Measurements from ENCODE around the gene PRCC. TPM values are rescaled to one million over a fixed set of nuclear protein-coding genes. Genes with fewer than 3 reads are reported as not detected.

The PRCC gene
- total and polyA plus RNA-seq, 2 of the 13 experiments (the other 11 are each of a cell fraction or from before 2014, with no cell fraction given): 24.2 to 40.5 TPM

DNA sequence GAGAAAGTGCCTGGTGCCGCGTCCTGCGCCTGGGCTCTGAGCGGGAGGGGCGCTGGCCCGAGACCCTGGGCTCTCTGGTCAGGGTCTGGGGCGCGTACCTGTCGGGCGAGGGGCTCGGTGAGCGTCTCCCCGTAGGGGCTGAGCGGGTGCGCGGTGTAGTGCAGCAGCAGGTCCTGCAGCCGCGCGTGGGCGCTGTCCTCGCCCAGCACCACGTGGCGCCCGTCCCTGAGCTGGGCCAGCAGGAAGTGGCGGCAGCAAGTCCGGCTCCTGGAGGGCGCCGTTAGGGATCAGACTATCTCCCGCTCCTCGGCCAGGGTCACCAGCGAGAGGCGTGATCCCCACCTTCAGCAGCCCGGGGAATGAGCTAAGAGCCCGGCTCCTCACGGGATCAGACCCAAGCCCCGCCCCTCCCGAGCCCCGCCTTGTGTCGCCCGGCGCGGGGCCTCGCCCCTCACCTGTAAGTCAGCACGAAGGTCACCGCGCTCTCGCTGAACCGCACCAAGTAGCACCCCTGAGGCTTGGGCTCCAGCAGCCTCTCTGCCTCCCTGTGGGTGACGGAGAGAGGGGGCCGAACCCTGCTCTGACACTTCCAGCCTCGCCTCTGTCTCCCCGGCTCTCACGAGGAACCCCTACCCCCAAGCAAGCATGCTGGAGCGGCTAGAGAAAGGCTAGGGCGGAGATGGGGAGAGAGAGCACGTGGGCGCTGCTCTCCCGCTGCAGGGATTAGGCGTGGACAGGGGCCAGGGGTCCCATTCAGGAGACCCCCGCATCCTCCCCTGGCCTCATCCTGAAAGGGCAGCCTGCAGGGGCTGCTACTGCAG, 46.6 kb downstream of the PRCC start (continued):
- TF ChIP-seq FOXC1 (CRISPR knock-in tag; IDR thresholded peaks at IDR 0.05; ENCODE audit: borderline replicate concordance): peak; percentile 92; the same call in 1 of the 2 replicates
- TF ChIP-seq ZNF20 (CRISPR knock-in tag; IDR thresholded peaks at IDR 0.05): no peak
- peak; percentile 50; the same call in 1 of the 2 replicates for TF ChIP-seq MYNN (CRISPR knock-in tag; IDR thresholded peaks at IDR 0.05; ENCODE audit: low read depth)
- peak; percentile 86 for TF ChIP-seq SALL1 (CRISPR knock-in tag; IDR thresholded peaks at IDR 0.05)
- peak; percentile 92 for TF ChIP-seq ZNF709 (CRISPR knock-in tag; IDR thresholded peaks at IDR 0.05)
- TF ChIP-seq ATF1 (CRISPR knock-in tag; IDR thresholded peaks at IDR 0.05): no peak
- TF ChIP-seq ZBTB42 (CRISPR knock-in tag; IDR thresholded peaks at IDR 0.05): peak; percentile 65; the same call in 1 of the 2 replicates
- no peak for TF ChIP-seq U2AF2 (IDR thresholded peaks at IDR 0.05; ENCODE audit: low read depth, low read length)
- no peak for TF ChIP-seq MAFK (conservative IDR thresholded peaks at IDR 0.05 in 1 of 2, IDR thresholded peaks at IDR 0.05 in 1 of 2; ENCODE audit: low read length in 2 of 2)
- TF ChIP-seq SOX13 (IDR thresholded peaks at IDR 0.05): no peak
- peak in 1 of 2 experiments; percentile 36; a peak in 1 of 4 replicates for TF ChIP-seq SOX13 (CRISPR knock-in tag; conservative IDR thresholded peaks at IDR 0.05 in 1 of 2, IDR thresholded peaks at IDR 0.05 in 1 of 2)
- TF ChIP-seq ZNF644 (CRISPR knock-in tag; IDR thresholded peaks at IDR 0.05; ENCODE audit: low read depth): no peak
- TF ChIP-seq, protein P1, sequence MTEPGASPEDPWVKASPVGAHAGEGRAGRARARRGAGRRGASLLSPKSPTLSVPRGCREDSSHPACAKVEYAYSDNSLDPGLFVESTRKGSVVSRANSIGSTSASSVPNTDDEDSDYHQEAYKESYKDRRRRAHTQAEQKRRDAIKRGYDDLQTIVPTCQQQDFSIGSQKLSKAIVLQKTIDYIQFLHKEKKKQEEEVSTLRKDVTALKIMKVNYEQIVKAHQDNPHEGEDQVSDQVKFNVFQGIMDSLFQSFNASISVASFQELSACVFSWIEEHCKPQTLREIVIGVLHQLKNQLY (CRISPR knock-in tag; IDR thresholded peaks at IDR 0.05): peak; percentile 50; the same call in 1 of the 2 replicates
- TF ChIP-seq ZBTB21 (CRISPR knock-in tag; IDR thresholded peaks at IDR 0.05): no peak
- TF ChIP-seq TAF15 (IDR thresholded peaks at IDR 0.05; ENCODE audit: low read depth, low read length, poor library complexity, severe bottlenecking): no peak
- no peak for TF ChIP-seq HMG20A (CRISPR knock-in tag; IDR thresholded peaks at IDR 0.05; ENCODE audit: borderline replicate concordance)
- TF ChIP-seq, protein P2, sequence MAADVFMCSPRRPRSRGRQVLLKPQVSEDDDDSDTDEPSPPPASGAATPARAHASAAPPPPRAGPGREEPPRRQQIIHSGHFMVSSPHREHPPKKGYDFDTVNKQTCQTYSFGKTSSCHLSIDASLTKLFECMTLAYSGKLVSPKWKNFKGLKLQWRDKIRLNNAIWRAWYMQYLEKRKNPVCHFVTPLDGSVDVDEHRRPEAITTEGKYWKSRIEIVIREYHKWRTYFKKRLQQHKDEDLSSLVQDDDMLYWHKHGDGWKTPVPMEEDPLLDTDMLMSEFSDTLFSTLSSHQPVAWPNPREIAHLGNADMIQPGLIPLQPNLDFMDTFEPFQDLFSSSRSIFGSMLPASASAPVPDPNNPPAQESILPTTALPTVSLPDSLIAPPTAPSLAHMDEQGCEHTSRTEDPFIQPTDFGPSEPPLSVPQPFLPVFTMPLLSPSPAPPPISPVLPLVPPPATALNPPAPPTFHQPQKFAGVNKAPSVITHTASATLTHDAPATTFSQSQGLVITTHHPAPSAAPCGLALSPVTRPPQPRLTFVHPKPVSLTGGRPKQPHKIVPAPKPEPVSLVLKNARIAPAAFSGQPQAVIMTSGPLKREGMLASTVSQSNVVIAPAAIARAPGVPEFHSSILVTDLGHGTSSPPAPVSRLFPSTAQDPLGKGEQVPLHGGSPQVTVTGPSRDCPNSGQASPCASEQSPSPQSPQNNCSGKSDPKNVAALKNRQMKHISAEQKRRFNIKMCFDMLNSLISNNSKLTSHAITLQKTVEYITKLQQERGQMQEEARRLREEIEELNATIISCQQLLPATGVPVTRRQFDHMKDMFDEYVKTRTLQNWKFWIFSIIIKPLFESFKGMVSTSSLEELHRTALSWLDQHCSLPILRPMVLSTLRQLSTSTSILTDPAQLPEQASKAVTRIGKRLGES (CRISPR knock-in tag; IDR thresholded peaks at IDR 0.05; ENCODE audit: borderline replicate concordance): peak; percentile 59; the same call in 1 of the 2 replicates
- TF ChIP-seq ARNT (IDR thresholded peaks at IDR 0.05): no peak
- TF ChIP-seq KLF12 (CRISPR knock-in tag; IDR thresholded peaks at IDR 0.05; ENCODE audit: borderline replicate concordance): peak; percentile 82; the same call in 1 of the 2 replicates
- TF ChIP-seq CREB1 (IDR thresholded peaks at IDR 0.05): no peak
- no peak for TF ChIP-seq CREB1 (CRISPR knock-in tag; IDR thresholded peaks at IDR 0.05)
- TF ChIP-seq WIZ (CRISPR knock-in tag; IDR thresholded peaks at IDR 0.05): peak; percentile 76; the same call in 1 of the 2 replicates
- TF ChIP-seq, protein P3, sequence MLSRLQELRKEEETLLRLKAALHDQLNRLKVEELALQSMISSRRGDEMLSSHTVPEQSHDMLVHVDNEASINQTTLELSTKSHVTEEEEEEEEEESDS (CRISPR knock-in tag; IDR thresholded peaks at IDR 0.05; ENCODE audit: borderline replicate concordance): no peak
- peak; percentile 73; the same call in 1 of the 2 replicates for TF ChIP-seq ZNF563 (CRISPR knock-in tag; IDR thresholded peaks at IDR 0.05)
- peak; percentile 68 for TF ChIP-seq RBFOX2 (IDR thresholded peaks at IDR 0.05; ENCODE audit: low read depth, low read length)
- TF ChIP-seq ZNF354B (CRISPR knock-in tag; IDR thresholded peaks at IDR 0.05): no peak
- TF ChIP-seq NFE2L2 (IDR thresholded peaks at IDR 0.05; ENCODE audit: low read length): no peak
- TF ChIP-seq NFYB (CRISPR knock-in tag; IDR thresholded peaks at IDR 0.05): peak; percentile 27; the same call in 1 of the 2 replicates
- TF ChIP-seq FOXA3 (CRISPR knock-in tag; IDR thresholded peaks at IDR 0.05): peak; percentile 32; the same call in 1 of the 2 replicates
- no peak for TF ChIP-seq ZFP36L2 (CRISPR knock-in tag; IDR thresholded peaks at IDR 0.05)
